GM10266 (cell line): ENCODE results near the gene CLDN10.
A peak's percentile ranks its signal among the peaks of the same experiment; 100 is the strongest.

Experiments used
- DNase-seq: peaks from one replicate; pipeline ENCODE4 v3.0.0; 2012; ENCODE audit errors: extremely low spot score
- CTCF ChIP-seq: IDR thresholded peaks from 2 replicates; pipeline ENCODE4 v1.5.1; 2012; ENCODE audit warnings: mild to moderate bottlenecking, low read depth; ENCODE audit not compliant: control insufficient read depth, insufficient read depth; ENCODE audit errors: missing control alignments

Gene CLDN10

GRCh38 chr13:95624020-95624419 is 71.5 kb downstream of the CLDN10 start:
- DNase-seq, result peak; percentile 57
- TF ChIP-seq CTCF, result peak; percentile 62

- DNase-seq, result no peak
- no peak for TF ChIP-seq CTCF
Measured at GRCh38 chr13:95626768-95627167, 74.2 kb downstream of the CLDN10 start.

- no peak for TF ChIP-seq CTCF
- DNase-seq, result no peak
Measured at GRCh38 chr13:95627590-95627989, 75.1 kb downstream of the CLDN10 start.

- no peak for TF ChIP-seq CTCF
- DNase-seq, result no peak
Measured at GRCh38 chr13:95628488-95628887, 76.0 kb downstream of the CLDN10 start.

- no peak for TF ChIP-seq CTCF
- no peak for DNase-seq
Measured at GRCh38 chr13:95629071-95629470, 76.6 kb downstream of the CLDN10 start.
